Measurements from ENCODE around the gene THBS3. TPM values are rescaled to one million over a fixed set of nuclear protein-coding genes. Genes with fewer than 3 reads are reported as not detected.

The THBS3 gene
- total RNA-seq (2022) (36.8 and 41.9 TPM in 2 replicates), Bru-seq, nascent RNA (percentile 56 among the genes with signal in this experiment), BruChase-seq, experiment 1, labeled RNA remaining after a 6-hour chase (percentile 80 among the genes with signal in this experiment), BruChase-seq, experiment 2, labeled RNA remaining after a 2-hour chase (percentile 76 among the genes with signal in this experiment)
- long read RNA-seq, partial matches to known transcripts, result 2 of 10 reads
- long read RNA-seq, other reads (novel, unspliced or antisense), result 7 of 10 reads

- no peak for TF ChIP-seq CTCF (IDR thresholded peaks at IDR 0.05; ENCODE audit: unreplicated experiment)
- no peak for DNase-seq
- Mint-ChIP-seq H3K27me3 (ENCODE audit: unreplicated experiment) (no peaks in the 10 kb centered on the region), H3K9me3 (ENCODE audit: low read depth, unreplicated experiment) (no peaks in the 10 kb centered on the region), H3K36me3 (ENCODE audit: insufficient read depth, unreplicated experiment) (peaks cover 25% of the 10 kb centered on the region), H3K27ac (ENCODE audit: unreplicated experiment) (peak within 1 kb of the TSS; percentile 92), H3K4me3 (ENCODE audit: low read depth, unreplicated experiment) (peak within 1 kb of the TSS; percentile 98), H3K4me1 (ENCODE audit: low read depth, unreplicated experiment) (peaks cover 30% of the 10 kb centered on the region)
- CTCF ChIA-PET, result interaction anchor here (0.6 to 2.7 kb wide), 9 partner anchors 14 to 269 kb away, joined by 4 to 23 read pairs (median 8); partner anchors contain the start of genes KRTCAP2 and SCAMP3
- intact Hi-C loops (cut with micrococcal nuclease; ENCODE audit: unreplicated experiment), result loop anchor here (1.0 kb wide), 1 partner anchor 18 kb away; no protein-coding TSS in a partner anchor
- TSS peak; percentile 62 for BruUV-seq (replicated peaks)
Measured at GRCh38 chr1:155207806-155208540, at the start of gene THBS3. Gene THBS3 (minus strand): TSS chr1:155207897. CDS start chr1:155207876, 21 bp downstream.

- Mint-ChIP-seq H3K9me3 (ENCODE audit: low read depth, unreplicated experiment) (no peaks in the 10 kb centered on the region), H3K4me1 (ENCODE audit: low read depth, unreplicated experiment) (peaks cover 29% of the 10 kb centered on the region), H3K27me3 (ENCODE audit: unreplicated experiment) (no peaks in the 10 kb centered on the region), H3K27ac (ENCODE audit: unreplicated experiment) (no peak overlapping the region), H3K36me3 (ENCODE audit: insufficient read depth, unreplicated experiment) (peaks cover 57% of the 10 kb centered on the region), H3K4me3 (ENCODE audit: low read depth, unreplicated experiment) (peak overlapping the region; percentile 74)
- CTCF ChIA-PET, result interaction anchor here (1.4 kb wide), 1 partner anchor 49 kb away, joined by 3 read pairs; no protein-coding TSS in a partner anchor
- TF ChIP-seq CTCF (IDR thresholded peaks at IDR 0.05; ENCODE audit: unreplicated experiment), result no peak
- intact Hi-C loops (cut with micrococcal nuclease; ENCODE audit: unreplicated experiment), result no loop called here
- DNase-seq, result no peak
- TSS peak; percentile 39 for BruUV-seq (replicated peaks)
Measured at GRCh38 chr1:155256058-155256852, 48.6 kb upstream of the THBS3 start.

GRCh38 chr1:155255243-155256007, 47.7 kb upstream of the THBS3 start, which contains the start of gene ENTREP3:
Gene ENTREP3 (minus strand): TSS chr1:155255483. CDS start chr1:155254877, 606 bp downstream.
- no TSS peak for BruUV-seq (replicated peaks)
- intact Hi-C loops (cut with micrococcal nuclease; ENCODE audit: unreplicated experiment), result no loop called here
- peak; percentile 86 for DNase-seq
- no peaks in the 10 kb centered on the region for H3K27me3 Mint-ChIP-seq (ENCODE audit: unreplicated experiment)
- H3K4me3 Mint-ChIP-seq (ENCODE audit: low read depth, unreplicated experiment), result peak within 1 kb of the TSS; percentile 74
- CTCF ChIA-PET, result interaction anchor here (0.6 to 1.4 kb wide), 2 partner anchors 49 to 1421 kb away, joined by 3 to 5 read pairs; no protein-coding TSS in a partner anchor
- TF ChIP-seq CTCF (IDR thresholded peaks at IDR 0.05; ENCODE audit: unreplicated experiment), result no peak
- peaks cover 21% of the 10 kb centered on the region for H3K4me1 Mint-ChIP-seq (ENCODE audit: low read depth, unreplicated experiment)
- H3K27ac Mint-ChIP-seq (ENCODE audit: unreplicated experiment), result no peak within 1 kb of the TSS
- H3K36me3 Mint-ChIP-seq (ENCODE audit: insufficient read depth, unreplicated experiment), result peaks cover 48% of the 10 kb centered on the region
- H3K9me3 Mint-ChIP-seq (ENCODE audit: low read depth, unreplicated experiment), result no peaks in the 10 kb centered on the region
